ENCODE results near the gene FGD4.
A peak's percentile ranks its signal among the peaks of the same experiment; 100 is the strongest.

Gene FGD4

DNA sequence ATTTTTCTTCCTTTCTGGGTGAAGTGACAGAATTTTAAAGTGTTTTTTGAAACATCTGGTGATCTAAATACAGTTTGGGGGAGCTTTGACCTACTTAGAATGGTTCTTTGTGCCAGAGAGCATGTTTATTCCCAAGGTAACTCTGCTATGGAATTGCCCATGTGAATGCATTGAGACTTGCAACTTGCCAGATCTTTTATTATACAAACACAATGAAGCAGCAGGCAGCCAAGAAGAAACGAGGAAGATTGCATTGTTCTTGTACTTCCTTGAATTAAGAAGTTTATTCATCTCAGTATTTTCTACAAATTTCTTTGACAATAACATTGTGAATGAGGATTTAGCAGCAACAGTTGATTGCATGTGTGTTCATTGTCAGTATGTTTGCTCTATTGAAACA is 55.5 kb downstream of the FGD4 start:
- TF ChIP-seq, protein P1, sequence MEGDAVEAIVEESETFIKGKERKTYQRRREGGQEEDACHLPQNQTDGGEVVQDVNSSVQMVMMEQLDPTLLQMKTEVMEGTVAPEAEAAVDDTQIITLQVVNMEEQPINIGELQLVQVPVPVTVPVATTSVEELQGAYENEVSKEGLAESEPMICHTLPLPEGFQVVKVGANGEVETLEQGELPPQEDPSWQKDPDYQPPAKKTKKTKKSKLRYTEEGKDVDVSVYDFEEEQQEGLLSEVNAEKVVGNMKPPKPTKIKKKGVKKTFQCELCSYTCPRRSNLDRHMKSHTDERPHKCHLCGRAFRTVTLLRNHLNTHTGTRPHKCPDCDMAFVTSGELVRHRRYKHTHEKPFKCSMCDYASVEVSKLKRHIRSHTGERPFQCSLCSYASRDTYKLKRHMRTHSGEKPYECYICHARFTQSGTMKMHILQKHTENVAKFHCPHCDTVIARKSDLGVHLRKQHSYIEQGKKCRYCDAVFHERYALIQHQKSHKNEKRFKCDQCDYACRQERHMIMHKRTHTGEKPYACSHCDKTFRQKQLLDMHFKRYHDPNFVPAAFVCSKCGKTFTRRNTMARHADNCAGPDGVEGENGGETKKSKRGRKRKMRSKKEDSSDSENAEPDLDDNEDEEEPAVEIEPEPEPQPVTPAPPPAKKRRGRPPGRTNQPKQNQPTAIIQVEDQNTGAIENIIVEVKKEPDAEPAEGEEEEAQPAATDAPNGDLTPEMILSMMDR (IDR thresholded peaks at IDR 0.05) = no peak
- TF ChIP-seq ZFX (IDR thresholded peaks at IDR 0.05; ENCODE audit: borderline replicate concordance) = no peak
- no peak overlapping the region for H3K27ac ChIP-seq

DNA sequence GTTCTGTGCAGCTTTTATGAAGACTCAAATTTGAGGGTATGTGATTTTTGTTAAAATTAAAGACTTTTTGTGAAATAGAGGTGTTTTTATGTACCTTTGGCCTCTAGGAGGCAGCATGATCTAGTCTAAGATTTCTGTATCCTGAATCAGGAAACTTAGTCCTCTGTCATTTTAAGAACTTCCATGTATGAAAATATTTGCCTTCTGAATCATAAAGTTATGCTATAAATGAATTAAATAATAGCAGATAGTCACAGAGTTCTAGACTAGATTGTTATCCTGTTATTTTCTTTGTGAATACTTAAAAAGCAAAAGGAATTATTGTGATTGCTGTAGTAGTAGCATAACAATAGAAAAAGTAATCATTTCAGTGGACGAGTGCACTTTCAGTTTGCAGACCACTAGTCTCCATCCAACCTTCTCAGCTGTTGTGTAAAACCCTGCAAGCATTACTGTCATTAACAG is 56.3 kb downstream of the FGD4 start:
- TF ChIP-seq, protein P1 (IDR thresholded peaks at IDR 0.05) = peak; percentile 92
- no peak for TF ChIP-seq ZFX (IDR thresholded peaks at IDR 0.05; ENCODE audit: borderline replicate concordance)
- H3K27ac ChIP-seq = peak overlapping the region; percentile 59

DNA sequence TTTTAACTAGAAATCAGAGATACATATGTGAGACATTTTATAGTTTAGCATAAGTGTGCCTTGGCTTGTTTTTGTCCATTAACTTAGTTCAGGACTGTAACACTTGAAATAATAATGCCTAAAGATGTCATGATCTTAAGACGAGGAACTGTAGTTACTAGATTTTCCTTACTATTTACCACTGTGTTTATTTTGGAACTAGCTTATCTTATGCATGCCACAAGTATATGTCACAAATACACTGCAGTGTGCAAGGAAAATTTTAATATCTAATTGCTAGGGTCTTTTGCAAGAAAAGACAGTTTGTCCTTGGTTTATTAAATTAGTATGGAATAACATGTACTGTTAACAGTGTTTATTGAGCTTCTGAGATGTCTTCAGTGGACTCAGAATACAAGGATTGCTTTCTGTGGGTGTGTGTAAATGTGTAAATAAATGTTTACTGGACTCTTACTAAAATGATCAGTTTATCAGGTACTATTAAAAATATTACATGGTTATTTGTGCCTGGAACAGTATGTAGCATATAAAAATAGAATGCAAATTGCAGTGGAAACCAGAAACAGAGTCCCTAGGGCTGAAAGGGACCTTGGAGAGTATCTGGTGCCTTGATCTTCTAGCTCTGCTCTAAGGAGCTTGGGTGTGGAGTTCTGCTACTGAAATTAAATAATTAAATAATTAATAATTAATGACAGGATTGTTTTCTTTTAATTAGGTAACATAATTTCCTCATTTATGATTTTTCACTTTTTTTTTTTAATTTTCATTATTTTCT is 58.1 kb downstream of the FGD4 start:
- H3K27ac ChIP-seq = peak overlapping the region; percentile 59
- TF ChIP-seq, protein P1 (IDR thresholded peaks at IDR 0.05) = no peak
- TF ChIP-seq ZFX (IDR thresholded peaks at IDR 0.05; ENCODE audit: borderline replicate concordance) = no peak

DNA sequence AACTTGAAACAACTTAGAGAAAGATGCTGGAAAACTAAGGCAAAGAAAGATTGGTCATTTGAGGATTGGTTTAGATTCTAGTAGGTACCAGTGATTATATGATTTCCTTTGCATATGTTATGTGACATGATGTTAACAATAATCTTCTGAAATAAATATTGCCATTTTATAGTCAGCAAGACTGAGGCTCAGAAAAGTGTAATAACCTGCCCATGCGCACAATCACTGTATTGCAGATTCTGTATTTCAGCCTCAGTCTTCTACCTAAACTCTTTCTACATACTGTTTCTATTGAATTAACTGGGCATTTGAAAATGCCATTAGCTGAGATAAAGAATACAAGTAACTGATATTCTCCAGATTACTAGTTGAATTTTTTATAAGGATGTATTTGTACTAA is 61.3 kb downstream of the FGD4 start:
- no peak for TF ChIP-seq ZFX (IDR thresholded peaks at IDR 0.05; ENCODE audit: borderline replicate concordance)

DNA sequence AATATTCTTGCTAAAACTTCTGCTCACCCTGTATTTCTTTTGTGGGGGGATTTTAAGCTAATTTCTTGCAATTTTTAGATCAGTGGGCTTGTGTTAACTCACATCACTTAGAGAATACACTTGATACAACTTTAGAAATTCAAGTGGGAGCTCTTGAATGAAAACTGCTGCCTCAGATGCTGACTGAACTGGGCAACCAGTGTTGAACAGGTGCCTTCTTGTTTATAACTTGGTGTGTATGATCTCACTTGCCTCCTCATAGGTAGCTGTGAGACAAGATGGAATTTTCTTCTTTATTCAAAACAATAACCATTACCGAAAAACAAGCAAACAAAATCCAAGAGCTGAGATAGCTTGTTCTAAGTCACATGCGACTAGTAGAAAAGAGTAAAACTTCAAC is 63.5 kb downstream of the FGD4 start:
- TF ChIP-seq, protein P1 (IDR thresholded peaks at IDR 0.05) = no peak
- TF ChIP-seq ZFX (IDR thresholded peaks at IDR 0.05; ENCODE audit: borderline replicate concordance) = no peak
- H3K27ac ChIP-seq = no peak overlapping the region

More for the DNA sequence above, 61.3 kb downstream of the FGD4 start:
- no peak overlapping the region for H3K27ac ChIP-seq

DNA sequence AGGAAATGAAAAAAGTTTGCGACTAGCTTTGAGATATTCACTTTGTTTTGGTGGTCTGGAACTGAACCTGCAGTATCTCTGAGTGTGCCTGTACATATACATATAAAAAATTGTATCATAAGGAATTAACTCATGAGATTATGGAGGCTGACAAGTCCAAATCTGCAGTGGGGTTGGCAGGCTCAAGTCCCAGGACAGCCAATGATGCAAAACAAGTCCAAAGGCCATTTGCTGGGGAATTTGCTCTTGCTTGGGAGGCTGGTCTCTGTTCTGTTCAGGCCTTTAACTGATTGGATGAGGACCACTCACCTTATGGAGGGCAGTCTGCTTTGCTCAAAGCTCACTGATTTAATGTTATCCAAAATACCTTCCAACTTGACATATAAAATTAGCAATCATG is 66.8 kb downstream of the FGD4 start:
- TF ChIP-seq, protein P1 (IDR thresholded peaks at IDR 0.05) = no peak
- no peak for TF ChIP-seq ZFX (IDR thresholded peaks at IDR 0.05; ENCODE audit: borderline replicate concordance)
- H3K27ac ChIP-seq = no peak overlapping the region

DNA sequence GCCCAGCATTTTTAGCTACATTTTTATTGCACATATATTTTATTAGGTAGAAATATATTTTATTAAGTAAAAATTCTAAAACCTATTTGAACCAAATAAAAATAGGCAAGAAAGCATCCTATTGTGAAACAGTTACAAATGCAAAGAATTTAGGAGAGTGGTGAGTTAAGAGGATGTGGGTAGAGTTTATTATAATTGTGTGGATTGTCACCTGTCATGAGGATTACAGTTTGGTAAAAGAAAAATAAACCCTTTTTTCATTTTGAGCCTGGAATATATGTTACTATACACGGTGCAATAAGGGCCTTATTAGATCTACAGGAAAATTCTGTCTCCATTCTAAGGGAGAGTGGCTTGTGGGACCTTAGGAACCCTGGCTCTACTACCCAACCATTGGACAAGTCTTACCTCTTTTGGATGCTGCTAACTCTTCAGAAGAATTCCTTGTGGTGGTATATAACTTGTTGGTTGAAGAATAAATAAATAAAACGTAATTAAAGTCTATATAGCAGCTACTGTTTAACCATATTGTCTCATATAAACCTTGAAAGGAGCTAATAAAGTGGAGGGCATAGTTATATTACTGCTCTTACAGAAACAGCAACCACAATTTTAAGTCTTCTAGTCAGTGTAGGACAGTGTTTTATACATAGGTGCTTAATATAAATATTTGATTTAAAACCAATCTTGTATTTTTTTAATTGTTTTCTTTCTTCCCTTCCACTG is 67.8 kb downstream of the FGD4 start:
- H3K27ac ChIP-seq = no peak overlapping the region
- no peak for TF ChIP-seq ZFX (IDR thresholded peaks at IDR 0.05; ENCODE audit: borderline replicate concordance)
- TF ChIP-seq, protein P1 (IDR thresholded peaks at IDR 0.05) = no peak

Measured in 22Rv1 (cell line).